B cell (primary cell): ENCODE measurements around the gene FCN2.

Experiments
- EZH2 ChIP-seq: IDR thresholded peaks from 2 replicates; pipeline ENCODE4 v1.6.1; 2012; ENCODE audit warnings: borderline replicate concordance, low read depth, mild to moderate bottlenecking, moderate library complexity, low read length; ENCODE audit not compliant: insufficient read depth, poor library complexity, severe bottlenecking
- TF ChIP-seq, protein P1 (sequence below): fragments of 200-600 bp; IDR thresholded peaks from one replicate; pipeline ENCODE4 v1.8.0; 2022; ENCODE audit warnings: antibody characterized with exemption, mild to moderate bottlenecking

DNA sequence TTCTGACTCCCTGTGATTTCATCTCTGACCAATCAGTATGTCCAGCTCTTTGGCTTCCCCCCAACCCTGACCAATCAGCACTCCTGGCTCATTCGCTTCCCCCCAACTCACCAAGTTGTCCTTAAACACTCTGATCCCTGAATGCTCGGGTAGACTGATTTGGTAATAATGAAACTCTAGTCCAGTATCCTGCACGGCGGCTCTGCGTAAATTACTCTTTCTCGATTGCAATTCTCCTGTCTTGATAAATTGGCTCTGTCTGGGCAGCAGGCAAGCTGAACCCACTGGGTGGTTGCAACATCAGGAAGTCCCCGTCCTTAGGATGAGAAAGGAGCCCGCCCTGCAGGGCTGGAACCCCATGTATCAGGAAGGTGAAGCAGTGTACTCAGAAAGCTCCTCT is 10.4 kb downstream of the FCN2 start:
- TF ChIP-seq, protein P1, sequence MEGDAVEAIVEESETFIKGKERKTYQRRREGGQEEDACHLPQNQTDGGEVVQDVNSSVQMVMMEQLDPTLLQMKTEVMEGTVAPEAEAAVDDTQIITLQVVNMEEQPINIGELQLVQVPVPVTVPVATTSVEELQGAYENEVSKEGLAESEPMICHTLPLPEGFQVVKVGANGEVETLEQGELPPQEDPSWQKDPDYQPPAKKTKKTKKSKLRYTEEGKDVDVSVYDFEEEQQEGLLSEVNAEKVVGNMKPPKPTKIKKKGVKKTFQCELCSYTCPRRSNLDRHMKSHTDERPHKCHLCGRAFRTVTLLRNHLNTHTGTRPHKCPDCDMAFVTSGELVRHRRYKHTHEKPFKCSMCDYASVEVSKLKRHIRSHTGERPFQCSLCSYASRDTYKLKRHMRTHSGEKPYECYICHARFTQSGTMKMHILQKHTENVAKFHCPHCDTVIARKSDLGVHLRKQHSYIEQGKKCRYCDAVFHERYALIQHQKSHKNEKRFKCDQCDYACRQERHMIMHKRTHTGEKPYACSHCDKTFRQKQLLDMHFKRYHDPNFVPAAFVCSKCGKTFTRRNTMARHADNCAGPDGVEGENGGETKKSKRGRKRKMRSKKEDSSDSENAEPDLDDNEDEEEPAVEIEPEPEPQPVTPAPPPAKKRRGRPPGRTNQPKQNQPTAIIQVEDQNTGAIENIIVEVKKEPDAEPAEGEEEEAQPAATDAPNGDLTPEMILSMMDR = no peak
- TF ChIP-seq EZH2 = no peak
